HepG2 (cell line): ENCODE results near the gene DNAJB8. TPM values are rescaled to one million over a fixed set of nuclear protein-coding genes. Genes with fewer than 3 reads are reported as not detected.

Experiments used
- CCDC6 ChIP-seq: sonication (generic); formaldehyde crosslinking; IDR thresholded peaks from 2 replicates; pipeline ENCODE4 v1.8.1; 2022; ENCODE audit warnings: mild to moderate bottlenecking, missing genetic modification reagents, moderate library complexity
- ETS1 ChIP-seq: sonication (generic); formaldehyde crosslinking; IDR thresholded peaks from 2 replicates; pipeline ENCODE4 v1.4.0; 2020; ENCODE audit warnings: missing genetic modification reagents
- HNF1A ChIP-seq, 2 experiments: sonication (generic) in 1 of 2; formaldehyde crosslinking in 1 of 2; IDR thresholded peaks; 2 replicates each; pipeline versions ENCODE4 v1.4.0 to v1.6.1; 2016 to 2020; ENCODE audit warnings: borderline replicate concordance in 1 of 2, low read depth in 1 of 2, mild to moderate bottlenecking in 1 of 2, missing genetic modification reagents in 1 of 2
- KAT8 ChIP-seq: IDR thresholded peaks from 2 replicates; pipeline ENCODE4 v1.6.1; 2016; ENCODE audit warnings: missing genetic modification reagents, missing compliant biosample characterization
- KDM4B ChIP-seq: sonication (generic); formaldehyde crosslinking; IDR thresholded peaks from 2 replicates; pipeline ENCODE4 v1.4.0; 2020; ENCODE audit warnings: missing genetic modification reagents
- MEIS1 ChIP-seq: sonication (generic); formaldehyde crosslinking; IDR thresholded peaks from 2 replicates; pipeline ENCODE4 v1.9.0; 2021; ENCODE audit warnings: mild to moderate bottlenecking, missing genetic modification reagents, moderate library complexity, borderline replicate concordance
- PRPF4 ChIP-seq: fragments of 200-400 bp; formaldehyde crosslinking; IDR thresholded peaks from 2 replicates; pipeline ENCODE4 v1.6.1; 2016; ENCODE audit warnings: low read length, low read depth; ENCODE audit not compliant: poor library complexity, severe bottlenecking
- SIN3B ChIP-seq: fragments of 150-350 bp; IDR thresholded peaks from 2 replicates; pipeline ENCODE4 v1.6.1; 2014; ENCODE audit warnings: low read length
- SNAPC4 ChIP-seq: sonication (generic); formaldehyde crosslinking; IDR thresholded peaks from 2 replicates; pipeline ENCODE4 v1.4.0; 2020; ENCODE audit warnings: mild to moderate bottlenecking, missing genetic modification reagents
- ZNF232 ChIP-seq: sonication (generic); formaldehyde crosslinking; IDR thresholded peaks from 2 replicates; pipeline ENCODE4 v1.4.0; 2020; ENCODE audit warnings: missing genetic modification reagents, borderline replicate concordance
- ZNF296 ChIP-seq: sonication (generic); formaldehyde crosslinking; conservative IDR thresholded peaks from 2 replicates; pipeline ENCODE4 v1.5.0; 2020; ENCODE audit warnings: mild to moderate bottlenecking, missing genetic modification reagents
- ZNF646 ChIP-seq: sonication (generic); formaldehyde crosslinking; IDR thresholded peaks from 2 replicates; pipeline ENCODE4 v1.9.0; 2021; ENCODE audit warnings: mild to moderate bottlenecking, missing genetic modification reagents
- ZNF891 ChIP-seq: sonication (generic); formaldehyde crosslinking; IDR thresholded peaks from 2 replicates; pipeline ENCODE4 v1.5.0; 2020; ENCODE audit warnings: mild to moderate bottlenecking, missing genetic modification reagents
- polyA plus RNA-seq, 8 experiments: library from polyadenylated mRNA; depleted of rRNA in 3 of 8; stranded (reverse) in 7 of 8; unstranded in 1 of 8; fragments of >200 nt; fragmentation: Illumina TruSeq in 4 of 8; extraction: Trizol in 4 of 8; gene quantifications; 2 replicates each; pipeline versions ENCODE4 v1.2.1 to v1.2.3, GENCODE V29; 2011 to 2016; ENCODE audit warnings: low read depth in 4 of 8, missing spikeins in 1 of 8, mixed read lengths in 1 of 8; ENCODE audit not compliant: insufficient read depth in 1 of 8
- total RNA-seq, 5 experiments: library from RNA; depleted of rRNA; stranded (reverse); fragments of >200 nt; fragmentation: Illumina TruSeq; extraction: Trizol; gene quantifications; 2 replicates each; pipeline ENCODE4 v1.2.3, GENCODE V29; 2016; ENCODE audit warnings: low read depth in 1 of 5

Gene DNAJB8
- total and polyA plus RNA-seq, 2 of the 13 experiments (the other 11 are each of a cell fraction or from before 2014, with no cell fraction given): not detected

- no peak for TF ChIP-seq SNAPC4 (CRISPR knock-in tag)
- peak; percentile 72; the same call in 1 of the 2 replicates for TF ChIP-seq CCDC6
- no peak for TF ChIP-seq ZNF232
- TF ChIP-seq ZNF296 (CRISPR knock-in tag): no peak
- no peak for TF ChIP-seq PRPF4
- no peak for TF ChIP-seq HNF1A (IDR thresholded peaks at IDR 0.05; ENCODE audit: low read depth)
- 0 out of 2 replicates have a peak, but pooled peaks have one; percentile 26 for TF ChIP-seq HNF1A (CRISPR knock-in tag; IDR thresholded peaks at IDR 0.05; ENCODE audit: borderline replicate concordance)
- TF ChIP-seq SIN3B: no peak
- TF ChIP-seq ETS1 (CRISPR knock-in tag): no peak
- no peak for TF ChIP-seq KDM4B
- TF ChIP-seq MEIS1 (CRISPR knock-in tag): no peak
- no peak for TF ChIP-seq ZNF646 (CRISPR knock-in tag)
- TF ChIP-seq ZNF891: no peak
- TF ChIP-seq KAT8 (CRISPR knock-in tag): no peak
Measured at GRCh38 chr3:128489674-128489926, 22.9 kb upstream of the DNAJB8 start (continued).
